ENCODE results near the gene LRR1. TPM values are rescaled to one million over a fixed set of nuclear protein-coding genes. Genes with fewer than 3 reads are reported as not detected.
A peak's percentile ranks its signal among the peaks of the same experiment; 100 is the strongest.

Gene LRR1
- total and polyA plus RNA-seq, 9 of the 15 experiments (the other 6 are each of a cell fraction or from before 2014, with no cell fraction given) = 26.5 to 58.1 (median 31.8) TPM

GRCh38 chr14:49559979-49560768, 38.6 kb upstream of the LRR1 start:
- no peak overlapping the region for H2AFZ ChIP-seq (ENCODE audit: low read depth, low read length)
- no peaks in the 10 kb centered on the region for H4K20me1 ChIP-seq (replicated peaks; ENCODE audit: control insufficient read depth, insufficient read depth, low read length)
- no peaks in the 10 kb centered on the region for H3K4me1 ChIP-seq (replicated peaks in 1 of 2; ENCODE audit: control insufficient read depth in 2 of 2, insufficient read depth in 2 of 2, low read length in 2 of 2)
- ATAC-seq (no peak), DNase-seq (ENCODE audit: extremely low read depth in 1 of 4, low spot score in 3 of 4) (no peak), FAIRE-seq (no peak)
- no peaks in the 10 kb centered on the region for H3K79me2 ChIP-seq (ENCODE audit: control insufficient read depth, insufficient read depth, low read length)
- no peaks in the 10 kb centered on the region for H3K9me1 ChIP-seq (ENCODE audit: control insufficient read depth, insufficient read depth, low read length)
- 12% methylated on average over 5 of the region's 6 CpGs for WGBS (ENCODE audit: insufficient coverage, low coverage, missing lambda C conversion rate)
- no peak overlapping the region for H3K9ac ChIP-seq (ENCODE audit: insufficient read depth in 1 of 2, low read depth in 2 of 2, low read length in 2 of 2)
- intact Hi-C loops (cut with micrococcal nuclease) (loop anchor here (10.0 kb wide), 1 partner anchor 95 kb away; no protein-coding TSS in a partner anchor), in situ Hi-C loops (cut with MboI) (no loop called here)
- H3K27ac ChIP-seq (ENCODE audit: extremely low read depth, low read depth, low read length) = no peak overlapping the region
- no peak overlapping the region for H3K4me2 ChIP-seq (ENCODE audit: insufficient read depth, low read length)
- POLR2A ChIA-PET = no interaction called here
- BruUV-seq (replicated peaks) = no TSS peak
- H3K36me3 ChIP-seq (ENCODE audit: control insufficient read depth, insufficient read depth, low read length) = no peaks in the 10 kb centered on the region
- TF ChIP-seq ZNF586 (CRISPR knock-in tag; conservative IDR thresholded peaks at IDR 0.05) (no peak), BCLAF1 (IDR thresholded peaks at IDR 0.05; ENCODE audit: borderline replicate concordance in 1 of 2, control insufficient read depth in 1 of 2, low read depth in 2 of 2, low read length in 1 of 2) (no peak), NR2C1 (IDR thresholded peaks at IDR 0.05) (no peak), NR2C1 (tag; IDR thresholded peaks at IDR 0.05) (no peak), STAT5A (IDR thresholded peaks at IDR 0.05; ENCODE audit: borderline replicate concordance, low read length) (no peak), ZNF146 (CRISPR knock-in tag; IDR thresholded peaks at IDR 0.05; ENCODE audit: unreplicated experiment) (peak; percentile 67)
- H3K4me3 ChIP-seq = no peak overlapping the region
- no peaks in the 10 kb centered on the region for H3K27me3 ChIP-seq (ENCODE audit: control insufficient read depth in 2 of 2, insufficient read depth in 2 of 2, low read length in 2 of 2)
- CTCF ChIA-PET (ENCODE audit: low intra/inter-chr PET ratio) = no interaction called here
- no peaks in the 10 kb centered on the region for H3K9me3 ChIP-seq (replicated peaks; ENCODE audit: control insufficient read depth, insufficient read depth, low read depth, low read length)

Measured in K562 (cell line).